Measurements from ENCODE around the gene KCNK3. TPM values are rescaled to one million over a fixed set of nuclear protein-coding genes. Genes with fewer than 3 reads are reported as not detected.

Gene KCNK3
- total RNA-seq, 2 experiments from 2014 or later, result not detected

DNA sequence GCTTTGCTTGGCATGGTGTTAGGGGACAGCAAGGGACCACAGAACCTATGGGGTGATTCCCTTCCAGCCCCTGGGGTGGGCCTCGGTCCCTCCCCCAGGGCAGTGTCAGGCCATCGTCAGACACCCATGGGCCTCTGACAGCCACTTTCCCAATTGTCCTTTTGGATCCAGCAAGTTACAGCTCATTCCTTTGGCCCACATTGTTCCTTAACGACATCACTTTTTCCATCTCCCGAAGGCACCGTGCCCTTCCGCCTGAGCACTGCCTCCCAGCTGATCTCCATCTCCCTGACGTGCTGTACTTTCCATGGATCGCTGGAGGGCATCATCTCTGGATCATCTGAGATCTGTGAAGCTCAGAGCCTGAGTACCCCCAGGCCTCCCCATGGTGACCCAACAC lies 10.4 kb upstream of the KCNK3 start:
- Histone ChIP-seq H2AFZ (ENCODE audit: low read length) (no peak overlapping the region), H3K36me3 (ENCODE audit: insufficient read depth, low read length) (no peaks in the 10 kb centered on the region), H3K4me3 (ENCODE audit: low read depth, low read length, poor library complexity, severe bottlenecking) (no peak overlapping the region), H3K4me2 (ENCODE audit: low read length) (no peak overlapping the region), H3K9me2 (ENCODE audit: insufficient read depth, low read length) (no peaks in the 10 kb centered on the region), H3K79me2 (ENCODE audit: insufficient read depth, low read depth, low read length) (no peaks in the 10 kb centered on the region), H3K4me1 (ENCODE audit: insufficient read depth, low read length, poor library complexity, severe bottlenecking) (no peaks in the 10 kb centered on the region), H3K27ac (ENCODE audit: low read depth, low read length, poor library complexity, severe bottlenecking) (no peak overlapping the region), H4K20me1 (ENCODE audit: insufficient read depth, low read length) (no peaks in the 10 kb centered on the region), H3K9me3 (ENCODE audit: low read length) (no peaks in the 10 kb centered on the region)
- no peak for DNase-seq (ENCODE audit: low spot score)
- no TSS peak for BruUV-seq (replicated peaks)
- CTCF ChIA-PET (ENCODE audit: unreplicated experiment), result interaction anchor here (0.6 kb wide), 1 partner anchor 47 kb away, joined by 3 read pairs; no protein-coding TSS in a partner anchor
- intact Hi-C loops (cut with micrococcal nuclease; ENCODE audit: unreplicated experiment), result no loop called here
- TF ChIP-seq, protein P1, sequence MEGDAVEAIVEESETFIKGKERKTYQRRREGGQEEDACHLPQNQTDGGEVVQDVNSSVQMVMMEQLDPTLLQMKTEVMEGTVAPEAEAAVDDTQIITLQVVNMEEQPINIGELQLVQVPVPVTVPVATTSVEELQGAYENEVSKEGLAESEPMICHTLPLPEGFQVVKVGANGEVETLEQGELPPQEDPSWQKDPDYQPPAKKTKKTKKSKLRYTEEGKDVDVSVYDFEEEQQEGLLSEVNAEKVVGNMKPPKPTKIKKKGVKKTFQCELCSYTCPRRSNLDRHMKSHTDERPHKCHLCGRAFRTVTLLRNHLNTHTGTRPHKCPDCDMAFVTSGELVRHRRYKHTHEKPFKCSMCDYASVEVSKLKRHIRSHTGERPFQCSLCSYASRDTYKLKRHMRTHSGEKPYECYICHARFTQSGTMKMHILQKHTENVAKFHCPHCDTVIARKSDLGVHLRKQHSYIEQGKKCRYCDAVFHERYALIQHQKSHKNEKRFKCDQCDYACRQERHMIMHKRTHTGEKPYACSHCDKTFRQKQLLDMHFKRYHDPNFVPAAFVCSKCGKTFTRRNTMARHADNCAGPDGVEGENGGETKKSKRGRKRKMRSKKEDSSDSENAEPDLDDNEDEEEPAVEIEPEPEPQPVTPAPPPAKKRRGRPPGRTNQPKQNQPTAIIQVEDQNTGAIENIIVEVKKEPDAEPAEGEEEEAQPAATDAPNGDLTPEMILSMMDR (conservative IDR thresholded peaks at IDR 0.05; ENCODE audit: low read length), result no peak
- TF ChIP-seq EZH2phosphoT487 (IDR thresholded peaks at IDR 0.05; ENCODE audit: borderline replicate concordance, low read depth, low read length), result no peak
- POLR2A ChIA-PET, result no interaction called here

DNA sequence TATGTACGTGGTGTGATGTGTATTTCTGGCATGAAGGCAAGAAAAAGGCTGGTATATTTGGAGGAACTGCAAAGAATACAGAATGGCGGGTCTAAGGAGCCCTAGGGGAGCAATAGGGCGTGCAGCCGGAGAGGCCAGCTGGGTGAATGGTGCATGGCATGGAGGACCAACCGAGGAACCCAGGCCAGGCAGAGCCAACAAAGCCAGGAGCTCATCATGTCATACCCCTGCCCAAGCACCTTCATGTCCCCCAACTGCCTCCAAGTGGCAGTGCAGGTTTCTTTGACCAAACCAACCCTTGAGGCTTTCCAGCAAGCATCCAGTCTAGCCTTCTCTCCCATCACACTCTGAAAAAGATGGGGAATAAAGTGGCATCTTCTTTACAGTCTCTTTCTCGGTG lies 8.9 kb upstream of the KCNK3 start:
- ChIA-PET CTCF (ENCODE audit: unreplicated experiment) (no interaction called here), POLR2A (no interaction called here)
- no peak overlapping the region for H3K27ac ChIP-seq (ENCODE audit: low read depth, low read length, poor library complexity, severe bottlenecking)
- H2AFZ ChIP-seq (ENCODE audit: low read length), result no peak overlapping the region
- no peaks in the 10 kb centered on the region for H4K20me1 ChIP-seq (ENCODE audit: insufficient read depth, low read length)
- no peaks in the 10 kb centered on the region for H3K4me1 ChIP-seq (ENCODE audit: insufficient read depth, low read length, poor library complexity, severe bottlenecking)
- TF ChIP-seq, protein P1 (conservative IDR thresholded peaks at IDR 0.05; ENCODE audit: low read length), result no peak
- no peak for TF ChIP-seq EZH2phosphoT487 (IDR thresholded peaks at IDR 0.05; ENCODE audit: borderline replicate concordance, low read depth, low read length)
- DNase-seq (ENCODE audit: low spot score), result no peak
- no TSS peak for BruUV-seq (replicated peaks)
- H3K4me2 ChIP-seq (ENCODE audit: low read length), result no peak overlapping the region
- H3K9me2 ChIP-seq (ENCODE audit: insufficient read depth, low read length), result no peaks in the 10 kb centered on the region
- no peaks in the 10 kb centered on the region for H3K36me3 ChIP-seq (ENCODE audit: insufficient read depth, low read length)
- intact Hi-C loops (cut with micrococcal nuclease; ENCODE audit: unreplicated experiment), result no loop called here
- no peaks in the 10 kb centered on the region for H3K9me3 ChIP-seq (ENCODE audit: low read length)
- no peaks in the 10 kb centered on the region for H3K79me2 ChIP-seq (ENCODE audit: insufficient read depth, low read depth, low read length)
- H3K4me3 ChIP-seq (ENCODE audit: low read depth, low read length, poor library complexity, severe bottlenecking), result no peak overlapping the region

DNA sequence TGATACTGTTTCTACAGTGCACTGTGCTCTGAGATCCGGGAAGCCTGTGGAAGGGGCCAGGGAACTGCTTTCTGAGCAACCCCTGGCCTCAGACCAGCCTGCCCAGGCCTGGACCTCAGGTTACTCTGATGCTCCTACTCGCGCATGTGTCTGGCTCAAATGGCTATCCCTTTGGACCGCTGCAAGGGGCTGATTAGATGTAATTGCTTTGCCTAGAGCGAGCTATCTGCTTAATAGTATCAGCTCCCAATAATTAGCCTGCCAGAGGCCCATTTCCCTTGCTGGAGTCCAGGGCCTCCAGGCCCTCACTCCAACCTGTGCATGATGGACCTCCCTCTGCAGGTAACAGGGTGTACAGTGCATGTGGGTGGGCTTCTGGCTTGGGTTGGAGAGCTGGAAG lies 7.2 kb upstream of the KCNK3 start:
- no peak for DNase-seq (ENCODE audit: low spot score)
- Histone ChIP-seq H3K79me2 (ENCODE audit: insufficient read depth, low read depth, low read length) (no peaks in the 10 kb centered on the region), H3K4me1 (ENCODE audit: insufficient read depth, low read length, poor library complexity, severe bottlenecking) (no peaks in the 10 kb centered on the region), H3K9me3 (ENCODE audit: low read length) (no peaks in the 10 kb centered on the region), H3K4me3 (ENCODE audit: low read depth, low read length, poor library complexity, severe bottlenecking) (no peak overlapping the region), H2AFZ (ENCODE audit: low read length) (no peak overlapping the region), H3K4me2 (ENCODE audit: low read length) (no peak overlapping the region), H3K36me3 (ENCODE audit: insufficient read depth, low read length) (no peaks in the 10 kb centered on the region), H3K9me2 (ENCODE audit: insufficient read depth, low read length) (no peaks in the 10 kb centered on the region), H4K20me1 (ENCODE audit: insufficient read depth, low read length) (no peaks in the 10 kb centered on the region), H3K27ac (ENCODE audit: low read depth, low read length, poor library complexity, severe bottlenecking) (no peak overlapping the region)
- TF ChIP-seq EZH2phosphoT487 (IDR thresholded peaks at IDR 0.05; ENCODE audit: borderline replicate concordance, low read depth, low read length), result no peak
- TF ChIP-seq, protein P1 (conservative IDR thresholded peaks at IDR 0.05; ENCODE audit: low read length), result no peak
- no TSS peak for BruUV-seq (replicated peaks)
- intact Hi-C loops (cut with micrococcal nuclease; ENCODE audit: unreplicated experiment), result no loop called here
- CTCF ChIA-PET (ENCODE audit: unreplicated experiment), result interaction anchor here (0.6 kb wide), 1 partner anchor 234 kb away, joined by 3 read pairs; no protein-coding TSS in a partner anchor
- POLR2A ChIA-PET, result interaction anchor here (1.0 kb wide), 1 partner anchor 88 kb away, joined by 3 read pairs; no protein-coding TSS in a partner anchor
